GM19438 (cell line): Measurements from ENCODE around the gene C3orf52.
"Not testable (repeated sequence)": the region's sequence is repeated elsewhere in the genome, so short reads cannot be mapped to it uniquely, and the experiment has no call there.

ENCODE experiments used
- ATAC-seq: cut with Tn5 transposase; IDR thresholded peaks from one replicate; pipeline ENCODE4 v1.9.1; 2021; ENCODE audit warnings: low read depth; ENCODE audit not compliant: unreplicated experiment

C3orf52 gene, protein sequence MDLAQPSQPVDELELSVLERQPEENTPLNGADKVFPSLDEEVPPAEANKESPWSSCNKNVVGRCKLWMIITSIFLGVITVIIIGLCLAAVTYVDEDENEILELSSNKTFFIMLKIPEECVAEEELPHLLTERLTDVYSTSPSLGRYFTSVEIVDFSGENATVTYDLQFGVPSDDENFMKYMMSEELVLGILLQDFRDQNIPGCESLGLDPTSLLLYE

DNA sequence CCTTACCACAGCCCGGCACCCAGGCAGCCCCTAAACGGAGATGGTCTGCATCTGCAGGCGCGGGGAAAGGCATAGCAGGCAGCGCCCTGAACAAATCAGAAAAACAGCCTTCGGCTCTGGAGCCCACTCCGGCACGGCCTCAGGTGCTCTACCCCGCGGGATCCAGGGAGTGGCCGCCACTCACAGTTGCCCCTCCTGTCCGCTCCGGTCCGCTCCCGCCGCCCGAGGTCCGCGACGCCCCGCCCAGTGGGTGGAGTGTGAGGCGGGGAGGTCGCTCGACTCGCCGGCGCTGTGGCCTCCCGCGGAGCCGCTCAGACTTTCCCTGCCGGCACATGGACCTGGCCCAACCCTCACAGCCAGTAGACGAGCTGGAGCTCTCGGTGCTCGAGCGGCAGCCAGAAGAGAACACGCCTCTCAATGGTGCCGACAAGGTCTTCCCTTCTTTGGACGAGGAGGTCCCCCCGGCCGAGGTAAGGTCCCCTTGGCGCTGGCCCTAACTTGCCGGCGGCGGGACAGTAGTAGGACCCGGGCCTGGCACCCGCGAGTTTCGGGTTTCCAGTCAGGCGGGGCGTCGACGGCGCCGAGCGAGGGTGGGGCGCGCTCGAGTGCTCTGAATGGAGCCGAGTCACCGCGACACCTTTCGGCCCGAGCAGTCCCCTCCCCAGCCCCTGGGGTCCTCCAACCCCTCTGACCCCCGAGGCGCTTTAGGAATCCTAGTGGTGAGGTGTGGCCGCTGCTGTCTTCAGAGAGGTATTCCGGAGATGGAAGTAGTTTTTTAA, at the start of gene C3orf52:
Gene C3orf52 (plus strand): TSS at position 314 of the 779 bp plus-strand sequence. CDS start 19 bp downstream, at position 333.
- ATAC-seq, result peak; percentile 85

DNA sequence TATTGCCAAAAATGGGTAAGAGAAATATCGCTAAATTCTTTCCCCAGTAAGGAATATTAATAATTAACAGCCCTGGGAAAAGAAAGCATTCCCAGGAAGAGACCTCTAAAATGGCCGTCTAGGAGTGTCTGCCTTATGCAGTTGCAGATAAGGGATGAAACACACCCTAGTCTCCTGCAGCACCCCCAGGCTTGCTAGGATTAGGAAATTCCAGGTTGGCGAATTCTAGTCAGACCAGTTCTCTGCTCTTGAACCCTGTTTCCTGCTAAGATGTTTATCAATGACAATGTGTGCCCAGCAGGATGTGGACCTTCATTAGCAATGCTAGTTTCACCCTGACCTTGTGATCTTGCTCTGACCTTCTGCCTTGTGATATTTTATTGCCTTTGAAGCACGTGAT, 49.0 kb upstream of the C3orf52 start:
- ATAC-seq, result not testable (repeated sequence)

DNA sequence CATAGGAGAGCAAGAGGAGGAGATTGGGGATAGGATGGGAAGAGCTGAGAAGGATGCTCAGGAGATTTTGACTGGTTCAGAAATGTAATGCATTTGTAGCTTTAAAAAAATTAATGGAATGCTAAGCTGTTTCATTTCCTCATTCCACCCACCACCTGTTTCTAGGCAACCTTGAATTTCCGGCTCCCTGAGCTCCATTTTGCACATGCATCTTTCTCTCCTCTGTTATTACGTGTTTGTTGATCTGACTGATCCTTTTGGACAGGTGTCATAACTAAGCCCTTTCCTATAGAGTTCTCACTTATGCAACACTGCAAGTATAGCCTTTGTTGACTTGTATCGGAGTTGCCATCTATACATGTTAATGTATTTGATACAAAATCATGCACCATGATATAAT, 47.3 kb upstream of the C3orf52 start:
- no peak for ATAC-seq

DNA sequence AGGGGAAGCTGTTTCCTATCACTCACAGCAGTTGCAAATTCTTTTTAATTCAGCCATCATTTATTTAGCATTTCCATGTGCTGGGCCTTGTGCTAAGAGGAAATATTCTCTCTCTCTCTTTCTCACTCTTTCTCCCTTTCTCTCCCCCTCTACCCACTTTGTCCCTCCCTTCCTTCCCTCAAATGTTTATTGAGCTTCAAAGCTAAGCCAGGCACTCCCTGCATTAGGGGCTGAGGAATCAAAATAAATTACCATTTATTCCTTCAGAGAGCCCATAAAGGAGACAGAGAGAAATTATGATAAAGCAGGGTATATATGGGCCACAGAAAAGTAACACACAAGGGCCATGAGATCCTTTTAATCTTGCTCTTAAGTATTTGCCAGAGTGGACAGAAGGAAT, 44.9 kb upstream of the C3orf52 start:
- ATAC-seq, result no peak

DNA sequence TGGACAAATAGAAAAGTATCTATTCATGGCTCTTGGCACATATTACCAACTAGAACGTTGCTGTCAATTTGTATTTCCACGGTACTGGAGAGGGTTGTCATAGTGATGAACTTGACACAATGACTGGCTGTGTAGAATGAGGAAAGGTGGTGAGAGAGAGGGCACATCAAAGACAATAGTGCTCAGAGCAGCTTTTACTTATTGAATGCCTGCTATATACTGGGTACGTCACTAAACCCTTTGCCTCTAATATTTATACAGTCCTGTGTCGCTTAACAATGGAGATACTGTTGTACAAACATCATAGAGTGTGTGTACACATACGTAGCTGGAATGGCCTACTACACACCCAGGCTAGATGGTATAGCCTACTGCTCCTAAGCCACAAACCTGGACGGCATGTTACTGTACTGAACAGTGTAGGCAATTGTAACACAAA, 43.3 kb upstream of the C3orf52 start:
- no peak for ATAC-seq

DNA sequence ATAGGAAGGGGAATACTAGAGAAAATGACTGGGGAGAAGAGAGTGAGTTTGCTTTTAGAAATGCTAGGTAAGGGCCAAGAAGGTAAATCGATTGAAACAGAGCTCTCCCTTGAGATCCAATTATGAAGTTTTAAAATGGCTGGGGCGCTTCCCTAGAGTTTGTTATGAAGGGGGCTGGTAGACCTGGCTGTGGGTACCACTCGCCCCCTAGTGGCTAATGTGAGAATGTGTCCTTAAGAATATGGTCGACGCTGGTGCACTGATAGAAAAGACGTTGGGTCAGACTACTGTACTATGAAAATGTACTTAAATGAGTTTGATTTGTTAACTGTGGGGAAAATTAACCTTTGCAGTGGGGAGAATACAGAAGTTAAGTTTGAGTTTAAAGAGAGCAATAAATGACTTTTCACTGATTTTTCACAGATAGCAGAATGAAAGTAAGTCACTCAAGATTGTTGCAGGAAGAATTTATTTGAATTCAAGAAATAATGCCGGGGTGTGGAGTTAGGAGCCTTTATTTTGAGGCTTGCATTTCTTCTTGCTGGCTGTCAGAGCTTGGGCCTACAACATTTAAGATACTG, 42.5 kb upstream of the C3orf52 start:
- peak; percentile 90 for ATAC-seq

DNA sequence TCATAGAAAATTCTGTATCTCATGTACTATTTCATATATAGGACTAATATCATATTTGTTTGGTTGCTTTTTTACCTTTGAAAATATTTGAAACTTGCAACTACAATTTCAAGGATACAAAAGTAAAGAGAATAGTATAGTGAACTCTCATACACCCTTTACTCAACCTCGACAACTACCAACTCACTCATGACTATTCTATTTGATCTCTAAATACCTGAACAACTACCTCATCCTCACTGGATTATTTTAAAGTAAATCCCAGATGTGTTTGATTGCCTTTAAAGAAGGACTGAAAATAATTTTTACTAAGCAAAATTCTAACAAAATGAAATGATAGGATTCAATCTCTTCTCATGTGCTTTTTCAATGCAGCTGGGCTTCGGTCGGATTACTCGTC, 39.6 kb upstream of the C3orf52 start:
- ATAC-seq, result no peak

DNA sequence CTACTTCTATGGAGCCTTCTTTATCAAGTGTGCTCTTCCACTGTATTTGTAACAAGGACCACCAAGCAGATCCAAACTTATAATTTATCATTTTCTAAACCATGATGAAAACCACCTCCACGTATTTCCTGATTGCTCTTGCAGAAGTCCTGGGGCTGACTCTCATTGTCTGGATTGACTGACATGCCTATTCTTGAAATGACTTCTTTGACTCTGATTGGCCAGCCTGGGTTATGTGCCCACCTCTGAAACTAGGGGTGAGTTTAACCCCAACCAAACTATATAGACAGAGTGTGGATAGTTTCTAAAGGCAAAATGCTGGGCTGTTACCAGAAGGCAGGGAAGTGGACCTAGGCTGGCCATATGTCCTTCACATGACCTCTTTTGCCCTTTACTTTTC, 38.9 kb upstream of the C3orf52 start:
- no peak for ATAC-seq

DNA sequence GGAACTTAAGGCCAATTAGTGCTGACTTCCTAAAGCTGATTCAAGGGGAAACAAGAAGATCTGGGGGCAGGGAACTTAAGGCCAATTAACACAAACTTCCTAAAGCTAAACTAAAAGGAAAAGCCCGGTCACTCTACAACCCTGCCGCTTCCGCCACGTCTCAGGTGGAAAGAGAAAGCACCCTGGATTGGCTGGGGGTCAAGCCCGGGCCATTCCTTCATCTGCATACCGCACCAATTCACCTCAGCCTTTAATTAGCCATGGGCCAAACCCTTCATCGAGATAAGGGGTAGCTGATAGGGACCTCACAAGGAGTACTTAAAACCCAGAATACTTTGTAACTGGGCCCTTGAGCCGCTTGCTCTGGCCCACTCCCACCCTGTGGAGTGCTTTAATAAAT, 37.3 kb upstream of the C3orf52 start:
- ATAC-seq, result no peak

DNA sequence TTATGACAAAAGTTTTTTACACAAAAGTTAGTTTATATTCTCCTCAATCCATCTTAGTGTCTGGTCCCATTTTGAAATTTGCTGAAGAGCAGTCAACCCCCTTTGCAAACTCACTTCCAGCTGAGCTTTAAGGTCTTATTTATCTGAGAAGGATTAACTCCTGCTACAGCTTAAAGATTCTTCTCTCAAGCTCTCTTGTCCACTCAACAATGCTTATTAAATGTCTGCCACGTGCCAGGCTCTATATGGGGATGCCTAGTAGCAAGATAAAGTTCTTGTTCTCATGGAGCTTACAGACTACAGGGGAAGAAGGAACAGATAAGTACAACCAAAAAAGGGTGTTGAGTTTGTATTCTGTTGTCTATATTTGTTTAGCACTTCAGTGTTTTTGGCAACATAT, 33.0 kb upstream of the C3orf52 start:
- no peak for ATAC-seq

DNA sequence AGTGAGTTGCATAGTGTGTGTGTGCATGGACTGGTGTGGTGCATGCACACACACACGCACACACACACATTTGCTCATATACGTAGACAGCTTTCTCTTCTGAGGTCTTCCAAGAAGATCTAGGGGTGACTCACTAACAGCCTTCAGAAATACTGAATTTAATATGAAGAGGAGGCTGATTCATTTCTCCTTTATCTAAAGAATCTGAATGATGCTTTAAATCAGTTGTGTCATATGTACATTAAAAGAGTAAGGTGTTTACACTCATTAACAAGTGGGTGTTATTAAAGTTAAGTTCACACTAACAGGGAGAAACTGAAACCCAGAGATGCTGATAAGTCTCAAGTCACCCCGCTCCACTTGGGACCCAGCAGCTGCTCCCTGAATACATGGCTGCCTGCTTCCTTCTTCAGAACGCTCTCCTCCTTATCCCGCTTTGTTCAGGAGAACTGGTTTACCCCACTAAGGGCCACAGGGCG, 29.7 kb upstream of the C3orf52 start:
- no peak for ATAC-seq

DNA sequence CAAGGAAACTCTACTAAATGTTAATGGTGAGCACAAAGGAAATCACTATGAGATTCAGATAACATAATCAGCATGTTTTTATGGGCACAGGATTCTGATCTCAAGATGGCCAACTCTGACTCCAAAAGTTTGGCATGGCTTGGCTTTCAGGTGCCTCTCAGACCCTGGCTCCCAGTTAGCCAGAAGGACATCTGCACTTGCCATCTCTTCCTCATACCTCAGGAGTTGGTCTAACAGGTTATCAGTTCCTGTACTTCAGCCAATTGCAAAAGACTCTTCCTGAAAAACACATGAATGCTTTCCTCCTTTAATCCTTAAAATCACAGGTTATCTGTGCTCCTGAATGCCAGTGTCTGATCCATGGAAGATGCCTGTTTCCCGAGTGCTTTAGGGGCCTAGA, 26.7 kb upstream of the C3orf52 start:
- no peak for ATAC-seq

DNA sequence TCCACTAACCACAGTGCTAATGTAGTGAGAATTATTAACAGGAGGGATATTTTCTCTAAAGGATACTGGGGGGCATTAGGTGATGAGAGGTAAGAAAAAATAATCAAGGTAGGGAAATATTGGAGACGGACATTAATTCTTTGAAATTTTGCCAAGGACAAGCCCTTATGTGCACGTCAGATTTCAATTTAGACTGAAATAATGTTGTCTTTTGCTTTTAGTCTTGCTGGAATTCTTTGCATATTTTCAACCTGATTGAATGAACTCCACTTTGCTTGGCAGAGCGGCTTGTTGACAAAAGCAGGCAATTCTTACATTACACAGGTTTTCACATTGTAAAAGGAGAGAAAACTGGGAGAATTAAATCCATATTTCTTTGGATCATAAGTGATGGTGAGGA, 25.0 kb upstream of the C3orf52 start:
- ATAC-seq, result no peak

DNA sequence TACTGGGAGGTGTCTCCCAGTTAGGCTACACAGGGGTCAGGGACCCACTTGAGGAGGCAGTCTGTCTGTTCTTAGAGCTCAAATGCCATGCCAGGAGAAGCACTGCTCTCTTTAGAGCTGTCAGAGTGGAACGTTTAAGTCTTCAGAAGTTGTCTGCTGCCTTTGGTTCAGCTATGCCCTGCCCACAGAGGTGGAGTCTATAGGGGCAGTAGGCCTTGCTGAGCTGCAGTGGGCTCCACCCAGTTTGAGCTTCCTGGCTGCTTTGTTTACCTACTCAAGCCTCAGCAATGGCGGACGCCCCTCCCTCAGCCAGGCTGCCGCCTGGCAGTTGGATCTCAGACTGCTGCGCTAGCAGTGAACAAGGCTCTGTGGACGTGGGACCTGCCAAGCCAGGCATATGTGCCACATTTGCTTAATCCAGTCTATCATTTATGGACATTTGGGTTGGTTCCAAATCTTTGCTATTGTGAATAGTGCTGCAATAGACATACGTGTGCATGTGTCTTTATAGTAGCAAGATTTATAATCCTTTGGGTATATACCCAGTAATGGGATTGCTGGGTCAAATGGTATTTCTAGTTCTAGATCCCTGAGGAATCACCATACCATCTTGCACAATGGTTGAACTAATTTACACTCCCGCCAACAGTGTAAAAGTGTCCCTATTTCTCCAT, 13.7 kb upstream of the C3orf52 start:
- ATAC-seq, result not testable (repeated sequence)

DNA sequence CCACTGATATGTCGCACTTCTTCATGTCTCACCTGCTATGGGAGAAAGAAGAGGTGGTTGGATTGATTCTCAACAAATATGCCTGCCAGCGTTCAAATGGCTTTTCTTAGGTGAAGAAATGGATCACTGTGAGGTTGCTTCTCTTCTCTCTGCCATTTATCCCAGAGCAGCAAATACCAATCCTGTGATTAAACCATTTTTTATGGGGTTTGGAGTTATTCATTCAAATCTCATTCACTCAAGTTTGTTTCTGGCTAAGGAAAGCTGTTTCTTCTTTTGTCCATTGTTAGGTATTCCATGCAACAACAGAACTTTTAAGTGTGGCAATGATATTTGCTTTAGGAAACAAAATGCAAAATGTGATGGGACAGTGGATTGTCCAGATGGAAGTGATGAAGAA, 12.2 kb upstream of the C3orf52 start:
- no peak for ATAC-seq

DNA sequence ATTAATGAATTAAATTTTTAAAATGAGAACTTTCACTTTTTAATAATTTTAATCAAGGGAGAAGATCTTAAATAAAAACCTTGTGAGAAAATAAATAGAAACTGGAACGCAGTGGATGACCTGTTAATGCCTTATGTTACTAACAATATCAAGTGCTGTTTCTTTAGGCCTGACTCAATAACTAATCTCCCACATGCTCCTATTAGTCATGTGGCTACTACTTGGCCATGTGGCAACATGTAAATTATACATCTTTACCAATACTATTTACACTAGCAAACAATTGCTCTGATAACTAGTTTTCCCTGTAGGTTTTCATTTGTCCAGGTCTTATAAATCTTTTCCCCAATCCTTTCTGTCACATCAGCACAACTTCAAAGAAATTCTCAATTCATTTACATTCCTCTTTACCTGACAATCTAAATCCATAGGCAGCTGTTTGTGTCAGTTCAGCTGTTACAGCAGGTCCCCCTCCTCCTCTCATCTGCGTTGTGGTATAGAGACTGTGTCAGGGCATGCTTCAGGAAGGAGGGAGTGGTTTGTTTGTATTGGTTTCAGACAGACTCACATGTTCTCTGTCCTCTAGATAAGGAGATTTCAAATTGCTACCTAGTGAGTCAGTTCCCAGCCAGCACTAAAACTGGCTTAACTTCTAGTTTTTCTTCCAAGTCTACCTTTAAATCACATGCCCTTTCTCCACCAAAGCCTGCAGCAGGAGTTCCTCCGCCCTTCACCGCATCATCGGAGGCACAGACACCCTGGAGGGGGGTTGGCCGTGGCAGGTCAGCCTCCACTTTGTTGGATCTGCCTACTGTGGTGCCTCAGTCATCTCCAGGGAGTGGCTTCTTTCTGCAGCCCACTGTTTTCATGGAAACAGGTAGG, 11.3 kb upstream of the C3orf52 start:
- no peak for ATAC-seq

DNA sequence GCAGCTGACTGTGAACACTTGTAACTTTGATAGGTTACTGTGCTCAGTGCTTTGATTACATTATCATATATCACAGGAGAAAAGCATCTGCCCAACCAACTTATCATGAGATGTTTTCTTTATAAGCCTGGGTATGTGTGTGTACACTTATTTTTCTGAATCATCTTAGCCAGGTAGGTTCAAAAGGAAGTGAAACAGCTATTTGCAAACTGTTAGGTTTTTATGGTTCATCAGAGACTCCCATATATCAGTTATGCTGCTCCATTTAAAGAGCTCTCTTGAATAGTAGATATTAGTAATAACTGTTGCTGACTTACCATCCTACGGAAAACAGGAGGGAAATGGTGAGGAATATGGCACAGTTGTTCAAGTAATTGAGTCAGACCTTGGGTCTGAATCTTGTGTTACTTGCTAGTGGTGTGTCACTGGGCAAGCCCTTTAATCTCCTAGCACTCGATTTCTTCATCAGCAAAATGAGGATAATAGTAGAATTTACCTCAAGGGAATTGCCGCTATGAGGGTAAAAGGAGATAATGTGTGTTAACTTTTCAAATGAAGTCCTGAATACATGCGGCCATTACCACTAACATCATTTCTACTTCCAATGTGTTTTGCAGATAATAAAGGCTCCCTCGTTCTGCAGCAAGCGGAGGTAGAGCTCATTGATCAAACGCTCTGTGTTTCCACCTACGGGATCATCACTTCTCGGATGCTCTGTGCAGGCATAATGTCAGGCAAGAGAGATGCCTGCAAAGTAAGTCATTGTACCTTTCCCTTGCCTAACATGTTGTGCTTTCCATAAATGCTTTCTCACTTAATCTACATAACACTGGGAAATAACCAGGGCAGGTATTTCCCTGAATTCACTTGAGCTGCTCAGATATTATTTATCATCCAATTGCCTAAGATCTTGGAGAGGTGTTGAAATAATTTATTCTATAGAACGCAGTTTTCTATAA, 7.8 kb upstream of the C3orf52 start:
- ATAC-seq, result no peak

DNA sequence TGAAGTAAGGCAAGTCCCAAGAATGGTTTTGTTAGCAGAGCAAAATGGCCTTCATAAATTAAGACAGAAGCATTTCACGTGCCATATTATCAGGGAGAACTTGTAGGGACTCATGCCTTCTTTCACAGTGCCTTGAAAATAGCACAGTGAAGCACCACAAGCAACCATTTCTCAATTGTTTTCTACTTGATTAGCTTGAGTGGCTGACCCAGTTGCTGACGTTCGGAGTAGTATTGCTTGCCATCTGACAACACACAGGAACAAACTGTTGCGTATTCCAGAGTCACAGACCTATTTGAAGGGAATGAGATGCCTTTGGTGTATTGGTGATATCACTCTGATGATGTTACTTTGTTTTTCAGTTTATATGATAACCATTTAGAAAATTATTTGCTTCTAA, 3.0 kb upstream of the C3orf52 start:
- no peak for ATAC-seq
